ENCODE data around the gene HHAT. TPM values are rescaled to one million over a fixed set of nuclear protein-coding genes. Genes with fewer than 3 reads are reported as not detected.

HHAT gene
- total RNA-seq, 2 donors from 2014 or later = 4.5 to 4.6 TPM

DNA sequence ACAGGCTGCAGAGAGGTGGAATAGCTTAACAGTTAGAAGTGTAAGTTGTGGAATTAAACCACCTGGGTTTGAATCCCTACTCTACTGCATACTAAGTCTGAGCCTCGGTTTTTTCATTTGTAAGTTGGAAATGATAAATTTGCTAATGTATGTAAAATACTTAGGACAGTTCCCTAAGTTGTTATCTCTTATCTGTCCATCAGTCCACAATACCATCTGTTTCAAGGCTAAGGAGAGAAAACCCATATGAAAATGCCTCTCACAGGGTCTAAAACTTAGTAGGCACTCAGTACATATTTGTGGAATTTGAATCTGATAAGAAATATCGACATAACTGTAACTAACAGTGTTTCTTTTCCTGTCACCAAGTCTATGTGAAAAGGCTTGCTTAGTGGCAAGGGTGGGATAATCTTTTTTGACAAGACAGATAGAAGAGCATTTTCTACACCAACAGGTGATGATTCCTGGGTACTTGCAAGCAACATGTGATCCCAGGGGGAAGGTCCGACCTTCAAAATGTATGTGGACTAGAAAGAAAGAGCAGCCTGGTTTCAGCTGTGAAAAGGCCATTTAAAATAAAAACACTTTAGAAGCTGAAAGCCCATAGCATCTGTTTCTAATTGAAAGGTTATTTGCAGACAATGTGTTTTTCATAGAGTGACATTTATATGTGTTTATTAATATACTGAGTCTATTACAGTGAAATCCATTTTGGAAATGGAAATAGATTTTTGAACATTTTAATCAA lies 202.9 kb downstream of the HHAT start:
- H3K27ac ChIP-seq = no peak overlapping the region
- DNase-seq (ENCODE audit: low spot score) = no peak
- no peaks in the 10 kb centered on the region for H3K4me1 ChIP-seq (ENCODE audit: control insufficient read depth in 1 of 2, low read depth in 2 of 2)
- no peak for ATAC-seq (ENCODE audit: insufficient number of reproducible peaks, low FRiP score, low read depth)
- TF ChIP-seq, protein P1, sequence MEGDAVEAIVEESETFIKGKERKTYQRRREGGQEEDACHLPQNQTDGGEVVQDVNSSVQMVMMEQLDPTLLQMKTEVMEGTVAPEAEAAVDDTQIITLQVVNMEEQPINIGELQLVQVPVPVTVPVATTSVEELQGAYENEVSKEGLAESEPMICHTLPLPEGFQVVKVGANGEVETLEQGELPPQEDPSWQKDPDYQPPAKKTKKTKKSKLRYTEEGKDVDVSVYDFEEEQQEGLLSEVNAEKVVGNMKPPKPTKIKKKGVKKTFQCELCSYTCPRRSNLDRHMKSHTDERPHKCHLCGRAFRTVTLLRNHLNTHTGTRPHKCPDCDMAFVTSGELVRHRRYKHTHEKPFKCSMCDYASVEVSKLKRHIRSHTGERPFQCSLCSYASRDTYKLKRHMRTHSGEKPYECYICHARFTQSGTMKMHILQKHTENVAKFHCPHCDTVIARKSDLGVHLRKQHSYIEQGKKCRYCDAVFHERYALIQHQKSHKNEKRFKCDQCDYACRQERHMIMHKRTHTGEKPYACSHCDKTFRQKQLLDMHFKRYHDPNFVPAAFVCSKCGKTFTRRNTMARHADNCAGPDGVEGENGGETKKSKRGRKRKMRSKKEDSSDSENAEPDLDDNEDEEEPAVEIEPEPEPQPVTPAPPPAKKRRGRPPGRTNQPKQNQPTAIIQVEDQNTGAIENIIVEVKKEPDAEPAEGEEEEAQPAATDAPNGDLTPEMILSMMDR (IDR thresholded peaks at IDR 0.05) = no peak
- H3K36me3 ChIP-seq = no peaks in the 10 kb centered on the region
- H3K4me3 ChIP-seq = no peak overlapping the region
- H3K27me3 ChIP-seq (replicated peaks; ENCODE audit: insufficient read depth) = no peaks in the 10 kb centered on the region
- H3K9me3 ChIP-seq = no peaks in the 10 kb centered on the region

DNA sequence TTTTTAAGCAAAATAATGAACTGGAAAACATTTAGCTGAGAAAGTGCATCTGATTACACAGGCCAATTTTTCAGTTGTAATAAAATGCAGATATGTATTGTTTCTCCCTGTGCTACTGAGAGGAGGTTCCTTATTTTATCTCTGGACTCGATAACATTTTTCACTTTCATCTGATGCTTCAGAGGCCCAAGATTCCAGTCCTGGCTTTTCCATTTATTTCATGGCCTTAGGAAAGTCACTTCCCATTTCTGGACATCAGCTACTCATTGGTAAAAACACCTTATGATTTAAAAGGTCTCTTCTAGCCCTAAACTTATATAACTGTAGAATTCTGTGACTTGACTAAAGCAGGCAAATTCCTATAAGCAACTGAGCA lies 203.5 kb downstream of the HHAT start:
- no peaks in the 10 kb centered on the region for H3K36me3 ChIP-seq

DNA sequence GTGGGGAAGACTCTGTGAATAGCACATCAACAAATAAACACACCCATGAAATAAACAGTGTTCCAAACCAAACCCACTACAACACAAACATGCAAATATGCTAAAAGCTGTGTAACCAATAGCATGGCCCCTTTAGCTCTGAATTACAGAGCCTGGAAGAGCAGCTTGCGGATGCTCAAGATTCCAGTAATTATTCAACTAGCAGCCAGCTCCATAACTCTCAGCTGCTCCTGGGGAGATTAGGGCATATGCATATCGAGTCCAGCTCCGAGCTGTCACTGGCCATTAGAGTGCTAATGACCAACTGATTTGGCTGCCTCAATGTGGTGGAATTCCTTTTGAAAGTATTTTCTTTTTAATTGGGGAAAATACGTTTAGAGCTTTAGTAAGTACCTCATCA lies 207.1 kb downstream of the HHAT start:
- Histone ChIP-seq H3K9me3 (no peaks in the 10 kb centered on the region), H3K4me1 (ENCODE audit: control insufficient read depth in 1 of 2, low read depth in 2 of 2) (no peaks in the 10 kb centered on the region), H3K27ac (no peak overlapping the region), H3K36me3 (no peaks in the 10 kb centered on the region), H3K4me3 (no peak overlapping the region), H3K27me3 (replicated peaks; ENCODE audit: insufficient read depth) (no peaks in the 10 kb centered on the region)
- TF ChIP-seq, protein P1 (IDR thresholded peaks at IDR 0.05) = no peak
- no peak for ATAC-seq (ENCODE audit: insufficient number of reproducible peaks, low FRiP score, low read depth)
- no peak for DNase-seq (ENCODE audit: low spot score)

More for the DNA sequence above, 203.5 kb downstream of the HHAT start:
- Histone ChIP-seq H3K4me1 (ENCODE audit: control insufficient read depth in 1 of 2, low read depth in 2 of 2) (no peaks in the 10 kb centered on the region), H3K9me3 (no peaks in the 10 kb centered on the region), H3K27ac (no peak overlapping the region), H3K27me3 (replicated peaks; ENCODE audit: insufficient read depth) (no peaks in the 10 kb centered on the region), H3K4me3 (no peak overlapping the region)
- DNase-seq (ENCODE audit: low spot score) (no peak), ATAC-seq (ENCODE audit: insufficient number of reproducible peaks, low FRiP score, low read depth) (no peak)
- TF ChIP-seq, protein P1 (IDR thresholded peaks at IDR 0.05) = no peak

DNA sequence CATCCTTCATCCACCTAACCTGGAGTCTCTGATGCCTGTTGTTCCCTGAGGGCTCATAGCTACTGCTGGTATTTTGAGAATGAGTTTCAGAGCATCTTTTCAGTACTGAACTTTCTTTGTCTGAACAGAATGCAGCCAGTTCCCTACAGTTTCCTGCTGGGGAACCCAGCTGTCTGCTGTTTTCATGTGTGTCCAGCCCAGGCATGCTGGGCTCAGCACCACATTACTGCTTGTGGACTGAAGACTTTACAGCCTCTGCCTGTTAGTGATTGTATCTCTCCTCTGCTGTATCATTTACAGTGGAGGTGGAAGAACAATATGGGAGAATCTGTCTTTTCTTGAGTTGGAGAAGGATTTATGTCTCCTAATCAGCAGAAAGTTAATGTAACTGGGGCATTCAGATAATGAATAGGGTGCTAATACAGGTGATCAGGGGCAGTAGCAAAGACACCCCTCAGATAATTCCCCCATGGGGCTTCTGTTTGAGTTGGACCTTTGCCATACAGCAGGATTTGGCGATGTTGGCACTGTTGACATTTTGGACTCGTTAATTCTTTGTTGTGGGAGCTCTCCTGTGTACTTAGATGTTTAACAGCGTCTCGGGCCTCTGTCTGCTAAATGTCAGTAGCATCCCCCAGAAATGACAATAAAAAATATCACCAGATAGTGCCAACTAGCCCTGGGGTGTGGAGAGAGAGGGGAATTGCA lies 207.7 kb downstream of the HHAT start:
- Histone ChIP-seq H3K27me3 (replicated peaks; ENCODE audit: insufficient read depth) (no peaks in the 10 kb centered on the region), H3K36me3 (no peaks in the 10 kb centered on the region), H3K27ac (no peak overlapping the region), H3K4me1 (ENCODE audit: control insufficient read depth in 1 of 2, low read depth in 2 of 2) (no peaks in the 10 kb centered on the region), H3K9me3 (no peaks in the 10 kb centered on the region), H3K4me3 (no peak overlapping the region)
- no peak for ATAC-seq (ENCODE audit: insufficient number of reproducible peaks, low FRiP score, low read depth)
- DNase-seq (ENCODE audit: low spot score) = no peak
- TF ChIP-seq, protein P1 (IDR thresholded peaks at IDR 0.05) = no peak

DNA sequence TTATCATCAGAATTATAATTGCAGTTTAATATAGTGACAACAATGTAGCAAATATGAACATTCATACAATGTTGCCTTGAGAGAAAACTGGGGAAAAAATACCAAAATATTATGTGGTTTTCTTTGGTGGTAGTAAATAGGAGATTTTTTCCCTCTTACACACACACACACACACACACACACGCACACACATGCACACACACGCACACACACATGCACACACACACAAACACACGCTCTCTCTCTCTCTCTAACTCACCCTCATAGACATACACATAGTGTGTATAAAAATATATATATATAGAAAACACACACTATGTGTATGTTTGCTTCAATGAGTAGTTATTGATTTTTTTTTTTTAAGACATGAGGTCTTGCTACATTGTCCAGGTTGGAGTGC lies 211.6 kb downstream of the HHAT start:
- ATAC-seq (ENCODE audit: insufficient number of reproducible peaks, low FRiP score, low read depth) (no peak), DNase-seq (ENCODE audit: low spot score) (no peak)
- TF ChIP-seq, protein P1 (IDR thresholded peaks at IDR 0.05) = no peak
- Histone ChIP-seq H3K27ac (no peak overlapping the region), H3K9me3 (no peaks in the 10 kb centered on the region), H3K36me3 (no peaks in the 10 kb centered on the region), H3K27me3 (replicated peaks; ENCODE audit: insufficient read depth) (no peaks in the 10 kb centered on the region), H3K4me3 (no peak overlapping the region), H3K4me1 (ENCODE audit: control insufficient read depth in 1 of 2, low read depth in 2 of 2) (no peaks in the 10 kb centered on the region)

Measured in thoracic aorta (tissue), 2 donors.